ENCODE data around the gene COL5A3. TPM values are rescaled to one million over a fixed set of nuclear protein-coding genes. Genes with fewer than 3 reads are reported as not detected.

COL5A3 gene
- polyA plus RNA-seq, 1 donor (not counting 4 experiments of a cell fraction or from before 2014, with no cell fraction given): 0.43 TPM

GRCh38 chr19:9961103-9961502 is 49.2 kb downstream of the COL5A3 start:
- H3K9me1 ChIP-seq (ENCODE audit: control insufficient read depth, extremely low read depth, insufficient read depth, low read length): no peaks in the 10 kb centered on the region
- DNase-seq (ENCODE audit: low read depth, low spot score) (no peak), FAIRE-seq (no peak)
- H3K4me1 ChIP-seq (ENCODE audit: control insufficient read depth, extremely low read depth, insufficient read depth, low read length): no peaks in the 10 kb centered on the region
- no peak for TF ChIP-seq EZH2 (IDR thresholded peaks at IDR 0.05; ENCODE audit: low read length)
- no peak for TF ChIP-seq CTCF (optimal IDR thresholded peaks at IDR 0.05 in 1 of 3, IDR thresholded peaks at IDR 0.05 in 1 of 3, conservative IDR thresholded peaks at IDR 0.05 in 1 of 3; ENCODE audit: extremely low read depth in 1 of 3, insufficient read depth in 2 of 3, low read length in 3 of 3)
- H2AFZ ChIP-seq (ENCODE audit: control insufficient read depth, low read length): no peak overlapping the region
- no peak overlapping the region for H3K27ac ChIP-seq (ENCODE audit: control insufficient read depth, insufficient read depth, low read length)
- no peaks in the 10 kb centered on the region for H3K79me2 ChIP-seq (ENCODE audit: control insufficient read depth, insufficient read depth, low read length)
- no peak overlapping the region for H3K9ac ChIP-seq (ENCODE audit: control insufficient read depth, extremely low read depth, insufficient read depth, low read length)
- no peaks in the 10 kb centered on the region for H4K20me1 ChIP-seq (ENCODE audit: control insufficient read depth, extremely low read depth, insufficient read depth, low read length)
- H3K36me3 ChIP-seq (ENCODE audit: control insufficient read depth in 2 of 2, extremely low read depth in 1 of 2, insufficient read depth in 2 of 2, low read length in 2 of 2): no peaks in the 10 kb centered on the region
- no peak overlapping the region for H3K4me3 ChIP-seq (ENCODE audit: control insufficient read depth in 2 of 3, extremely low read depth in 1 of 3, insufficient read depth in 2 of 3, low read depth in 1 of 3, low read length in 3 of 3)
- dilution Hi-C loops (cut with MboI; ENCODE audit: extremely low pct_ligation_motif_present, low sequenced_read_pairs): no loop called here
- no peaks in the 10 kb centered on the region for H3K27me3 ChIP-seq (ENCODE audit: control insufficient read depth, extremely low read depth, insufficient read depth, low read length)
- no peaks in the 10 kb centered on the region for H3K9me3 ChIP-seq (ENCODE audit: control insufficient read depth, low read depth, low read length)
- no peak overlapping the region for H3K4me2 ChIP-seq (ENCODE audit: control insufficient read depth, extremely low read depth, insufficient read depth, low read depth, low read length)

GRCh38 chr19:9958379-9958821 is 51.9 kb downstream of the COL5A3 start:
- DNase-seq (ENCODE audit: low read depth, low spot score) (no peak), FAIRE-seq (no peak)
- Histone ChIP-seq H3K27me3 (ENCODE audit: control insufficient read depth, extremely low read depth, insufficient read depth, low read length) (no peaks in the 10 kb centered on the region), H3K4me3 (ENCODE audit: control insufficient read depth in 2 of 3, extremely low read depth in 1 of 3, insufficient read depth in 2 of 3, low read depth in 1 of 3, low read length in 3 of 3) (no peak overlapping the region), H3K36me3 (ENCODE audit: control insufficient read depth in 2 of 2, extremely low read depth in 1 of 2, insufficient read depth in 2 of 2, low read length in 2 of 2) (no peaks in the 10 kb centered on the region), H4K20me1 (ENCODE audit: control insufficient read depth, extremely low read depth, insufficient read depth, low read length) (no peaks in the 10 kb centered on the region), H3K9me3 (ENCODE audit: control insufficient read depth, low read depth, low read length) (no peaks in the 10 kb centered on the region), H3K9me1 (ENCODE audit: control insufficient read depth, extremely low read depth, insufficient read depth, low read length) (no peaks in the 10 kb centered on the region), H3K9ac (ENCODE audit: control insufficient read depth, extremely low read depth, insufficient read depth, low read length) (no peak overlapping the region), H3K79me2 (ENCODE audit: control insufficient read depth, insufficient read depth, low read length) (no peaks in the 10 kb centered on the region), H3K27ac (ENCODE audit: control insufficient read depth, insufficient read depth, low read length) (no peak overlapping the region), H3K4me2 (ENCODE audit: control insufficient read depth, extremely low read depth, insufficient read depth, low read depth, low read length) (no peak overlapping the region), H2AFZ (ENCODE audit: control insufficient read depth, low read length) (no peak overlapping the region), H3K4me1 (ENCODE audit: control insufficient read depth, extremely low read depth, insufficient read depth, low read length) (no peaks in the 10 kb centered on the region)
- dilution Hi-C loops (cut with MboI; ENCODE audit: extremely low pct_ligation_motif_present, low sequenced_read_pairs): no loop called here
- TF ChIP-seq EZH2 (IDR thresholded peaks at IDR 0.05; ENCODE audit: low read length): no peak
- no peak for TF ChIP-seq CTCF (optimal IDR thresholded peaks at IDR 0.05 in 1 of 3, IDR thresholded peaks at IDR 0.05 in 1 of 3, conservative IDR thresholded peaks at IDR 0.05 in 1 of 3; ENCODE audit: extremely low read depth in 1 of 3, insufficient read depth in 2 of 3, low read length in 3 of 3)
